HG03025 (cell line): ENCODE results near the gene CD200R1L.

Experiments
- ATAC-seq: cut with Tn5 transposase; IDR thresholded peaks from one replicate; pipeline ENCODE4 v1.9.1; 2021; ENCODE audit warnings: mild to moderate bottlenecking, moderate library complexity; ENCODE audit not compliant: unreplicated experiment, low FRiP score

The CD200R1L gene

DNA sequence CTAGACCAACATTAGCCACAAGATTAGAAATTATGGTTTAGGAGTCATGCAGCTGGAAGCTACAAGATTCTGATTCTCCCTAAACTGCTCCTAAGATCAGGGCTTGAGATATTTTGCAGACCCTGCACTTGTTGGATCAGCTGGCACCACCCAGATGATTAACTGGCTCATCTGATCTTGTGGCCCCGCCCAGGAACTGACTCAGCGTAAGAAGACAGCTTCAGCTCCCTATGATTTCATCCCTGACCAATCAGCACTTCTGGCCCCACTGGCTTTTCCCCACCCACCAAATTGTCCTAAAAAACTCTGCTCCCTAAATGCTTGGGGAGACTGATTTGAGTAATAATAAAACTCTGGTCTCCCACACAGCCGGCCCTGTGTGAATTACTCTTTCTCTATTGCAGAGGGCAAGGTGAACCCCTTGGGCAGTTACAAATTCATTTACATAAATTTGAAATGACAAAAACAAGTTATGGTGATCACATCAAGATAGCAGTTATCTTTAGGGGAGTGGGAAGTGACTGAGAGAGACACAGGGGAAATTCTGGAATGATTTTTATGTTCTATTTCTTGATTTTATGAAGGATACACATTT, 76.5 kb downstream of the CD200R1L start:
- ATAC-seq = no peak

GRCh38 chr3:112769286-112769978, 77.2 kb downstream of the CD200R1L start:
- ATAC-seq = no peak

DNA sequence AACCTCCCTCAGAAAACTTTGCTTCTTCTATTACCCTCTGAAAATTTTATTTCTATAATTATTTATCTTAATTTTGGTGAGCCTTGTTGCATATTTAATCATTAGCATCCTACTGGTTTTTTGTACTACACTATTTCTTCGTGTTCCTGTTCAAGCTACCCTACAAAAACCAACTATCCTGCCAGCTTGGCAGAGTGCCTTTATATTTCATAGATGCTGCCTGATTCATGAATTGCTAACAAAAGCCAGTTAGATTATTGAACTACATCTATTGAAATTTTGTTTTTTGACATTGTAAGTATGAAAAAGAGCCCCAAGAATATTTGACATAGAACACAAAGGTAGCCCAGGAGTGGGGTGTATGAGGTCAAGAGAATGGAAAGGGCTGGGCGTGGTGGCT, 78.9 kb downstream of the CD200R1L start:
- ATAC-seq = no peak

DNA sequence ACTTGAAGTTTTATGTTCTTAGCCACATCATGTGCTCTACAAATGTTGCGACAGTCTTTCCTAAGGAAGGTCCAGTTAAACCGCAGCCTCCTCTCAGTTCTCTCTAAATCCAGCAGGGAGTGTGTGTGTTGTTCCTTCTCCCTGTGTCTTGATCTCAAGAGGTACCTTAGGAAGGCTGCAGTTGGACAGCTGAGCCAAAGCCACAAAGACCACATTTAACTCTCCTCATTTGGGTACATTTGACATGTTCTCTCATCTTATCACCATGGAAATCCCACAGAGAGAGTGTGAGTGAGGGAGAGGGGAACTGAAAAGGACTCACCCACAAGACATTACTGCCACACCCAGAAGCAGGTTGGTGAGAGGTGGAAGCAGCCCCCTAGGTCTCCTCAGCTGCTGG, 79.5 kb downstream of the CD200R1L start:
- peak; percentile 67 for ATAC-seq
